GM12865 (cell line): Measurements from ENCODE around the gene FEM1B.

ENCODE experiments used
- DNase-seq: peaks from one replicate; pipeline ENCODE4 v3.0.0; 2010; ENCODE audit warnings: low read depth
- H3K4me3 ChIP-seq: 2 replicates; pipeline ENCODE4 v1.5.1; 2011; ENCODE audit warnings: mild to moderate bottlenecking, low read depth, low read length, control low read depth
- CTCF ChIP-seq: IDR thresholded peaks from 2 replicates; pipeline ENCODE4 v1.5.1; 2011; ENCODE audit warnings: low read length, control low read depth, low read depth, inconsistent platforms; ENCODE audit not compliant: insufficient read depth; ENCODE audit errors: missing control alignments

Gene FEM1B

GRCh38 chr15:68268405-68268804 lies 9.1 kb upstream of the FEM1B start:
- no peak overlapping the region for H3K4me3 ChIP-seq
- TF ChIP-seq CTCF = no peak
- no peak for DNase-seq

GRCh38 chr15:68271854-68272471 lies 5.6 kb upstream of the FEM1B start:
- no peak for TF ChIP-seq CTCF
- H3K4me3 ChIP-seq = no peak overlapping the region
- DNase-seq = no peak

DNA sequence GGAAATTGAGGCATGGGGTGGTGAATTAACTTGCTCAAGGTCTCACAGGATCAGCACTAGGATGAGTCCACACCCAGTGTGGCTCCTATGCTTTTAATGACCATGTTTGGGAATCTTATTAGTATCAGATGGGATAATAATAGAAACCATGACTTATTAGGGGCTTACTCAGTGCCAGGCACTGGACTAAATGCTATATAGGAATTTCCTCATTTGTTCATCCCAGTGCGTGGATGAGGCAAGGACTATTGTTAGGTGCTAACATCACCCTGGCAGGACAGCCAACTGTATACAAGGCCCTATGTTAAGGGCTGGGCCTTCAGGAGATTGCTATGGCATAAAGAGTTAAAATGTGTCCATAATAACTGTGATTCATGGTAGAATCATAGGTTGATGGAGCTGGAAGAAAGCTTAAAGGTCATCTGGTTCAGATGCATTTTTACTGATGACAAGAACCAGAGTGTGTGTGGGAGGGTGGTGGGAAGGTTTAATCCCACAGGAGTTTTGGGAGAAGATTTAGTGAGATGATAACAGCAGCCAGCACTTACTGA lies 4.7 kb upstream of the FEM1B start:
- H3K4me3 ChIP-seq = no peak overlapping the region
- TF ChIP-seq CTCF = no peak
- DNase-seq = no peak

DNA sequence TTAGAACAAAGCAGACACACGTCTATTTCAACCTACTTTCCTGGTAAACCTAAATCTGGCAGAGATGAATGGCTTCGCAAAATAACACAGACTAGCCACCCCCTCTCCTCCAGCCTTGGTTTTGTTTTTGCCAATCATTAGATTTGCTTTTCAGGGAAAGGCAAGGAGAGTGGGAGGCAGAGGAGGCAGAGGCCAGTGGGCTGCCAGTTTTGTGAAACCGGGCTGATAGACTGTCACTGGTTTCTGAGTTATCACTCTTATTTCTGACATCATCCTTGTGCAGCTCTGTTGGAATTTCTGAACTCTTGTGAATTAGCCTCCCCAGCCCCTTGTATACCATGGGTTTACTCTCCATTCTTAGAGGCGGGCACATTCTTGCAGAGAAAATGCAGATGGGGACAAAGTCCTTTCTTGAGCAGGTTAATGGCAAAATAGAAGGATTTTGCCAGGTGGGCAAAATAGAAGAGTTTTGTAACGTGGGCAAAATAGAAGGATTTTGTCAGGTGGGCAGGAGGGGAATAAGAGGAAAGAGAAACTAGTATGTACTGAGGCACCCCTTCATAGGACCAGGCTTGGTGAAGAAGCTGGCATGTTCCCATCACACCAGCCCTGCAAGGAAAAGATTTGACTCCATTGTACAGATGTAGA lies 3.2 kb upstream of the FEM1B start:
- TF ChIP-seq CTCF = no peak

GRCh38 chr15:68275165-68275746 lies 2.3 kb upstream of the FEM1B start:
- no peak for DNase-seq

More for the DNA sequence above, 3.2 kb upstream of the FEM1B start:
- H3K4me3 ChIP-seq = no peak overlapping the region
- DNase-seq = no peak

DNA sequence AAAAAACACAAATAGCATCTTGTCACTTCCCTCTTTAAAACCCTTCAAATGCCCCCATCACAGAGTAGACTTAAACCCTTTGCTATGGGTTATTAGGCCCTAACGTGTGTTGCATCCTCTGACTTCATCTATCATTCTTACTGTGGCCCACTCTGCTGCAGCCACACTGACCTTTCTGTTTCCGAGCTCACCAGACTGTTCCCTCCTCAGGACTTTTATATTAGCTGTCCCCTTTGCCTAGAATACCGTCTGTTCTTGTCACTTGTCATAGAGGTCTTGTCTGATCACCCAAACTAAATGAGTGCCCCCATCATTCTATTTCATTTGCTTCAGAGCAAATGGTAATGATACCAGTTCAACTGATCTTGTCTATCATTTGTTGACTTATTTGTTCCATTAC lies 877 bp upstream of the FEM1B start:
- peak overlapping the region; percentile 69 for H3K4me3 ChIP-seq
- DNase-seq = no peak
- TF ChIP-seq CTCF = no peak

More at GRCh38 chr15:68275165-68275746, 2.3 kb upstream of the FEM1B start:
- H3K4me3 ChIP-seq = no peak overlapping the region
- TF ChIP-seq CTCF = no peak
